Muscle of leg (tissue), 16 donors: Measurements from ENCODE around the gene TEAD3. TPM values are rescaled to one million over a fixed set of nuclear protein-coding genes. Genes with fewer than 3 reads are reported as not detected.
"Not testable (repeated sequence)": the region's sequence is repeated elsewhere in the genome, so short reads cannot be mapped to it uniquely, and the experiment has no call there.

ENCODE experiments used
- DNase-seq: peaks from one replicate; pipeline ENCODE4 v3.0.0; 2013
- H3K27ac ChIP-seq: one replicate; pipeline ENCODE4 v1.5.1; 2013; ENCODE audit warnings: mild to moderate bottlenecking, low read length, control low read depth
- H3K27me3 ChIP-seq: one replicate; pipeline ENCODE4 v1.6.1; 2013; ENCODE audit warnings: low read length; ENCODE audit not compliant: control insufficient read depth, insufficient read depth
- H3K36me3 ChIP-seq: one replicate; pipeline ENCODE4 v1.6.1; 2013; ENCODE audit warnings: low read length; ENCODE audit not compliant: control insufficient read depth, insufficient read depth
- H3K4me1 ChIP-seq: one replicate; pipeline ENCODE4 v1.6.1; 2013; ENCODE audit warnings: low read length; ENCODE audit not compliant: control insufficient read depth, insufficient read depth
- H3K4me3 ChIP-seq: one replicate; pipeline ENCODE4 v1.5.1; 2013; ENCODE audit warnings: low read length, control low read depth
- H3K9me3 ChIP-seq: replicated peaks from 2 replicates; pipeline ENCODE4 v1.6.1; 2013; ENCODE audit warnings: low read depth, low read length; ENCODE audit not compliant: control insufficient read depth
- WGBS: methylation state at CpG from one replicate; pipeline ENCODE4 v1.1.5; 2013; ENCODE audit warnings: missing lambda C conversion rate; ENCODE audit not compliant: insufficient coverage; 5-methylcytosine and 5-hydroxymethylcytosine counted together
- long read RNA-seq, 11 donors: transcript quantifications; one replicate each; lab custom pipeline, GENCODE V29; 2026
- polyA plus RNA-seq, 8 donors: library from polyadenylated mRNA; unstranded; fragments of 120-200 nt; gene quantifications; one replicate each; pipeline versions ENCODE4 v1.2.1 to v1.2.3, GENCODE V29; 2013; ENCODE audit warnings: inconsistent platforms in 1 of 8, low replicate concordance in 1 of 8; ENCODE audit not compliant: insufficient read length in 8 of 8, insufficient read depth in 1 of 8
- total RNA-seq: library from RNA; stranded (reverse); fragments of 120-200 nt; gene quantifications from one replicate; pipeline ENCODE4 v1.2.4, GENCODE V29; 2013

The TEAD3 gene
- total RNA-seq: 20.6 TPM
- 10 to 100 TPM; 47.5 to 76.6 (median 59.3) TPM for polyA plus RNA-seq
- long read RNA-seq, donor 1: 0 reads
- long read RNA-seq, donor 2: 0 reads
- long read RNA-seq, donor 3, partial matches to known transcripts: 0 of 7 reads
- long read RNA-seq, donor 3, other reads (novel, unspliced or antisense): 7 of 7 reads
- long read RNA-seq, donor 4, partial matches to known transcripts: 0 of 7 reads
- long read RNA-seq, donor 4, other reads (novel, unspliced or antisense): 7 of 7 reads
- long read RNA-seq, donor 5, partial matches to known transcripts: 0 of 8 reads
- long read RNA-seq, donor 5, other reads (novel, unspliced or antisense): 8 of 8 reads
- long read RNA-seq, donor 6, partial matches to known transcripts: 0 of 7 reads
- long read RNA-seq, donor 6, other reads (novel, unspliced or antisense): 7 of 7 reads
- long read RNA-seq, donor 7, partial matches to known transcripts: 0 of 7 reads
- long read RNA-seq, donor 7, other reads (novel, unspliced or antisense): 7 of 7 reads
- long read RNA-seq, donor 8: 0 reads
- long read RNA-seq, donor 9: 0 reads
- long read RNA-seq, donor 10, partial matches to known transcripts: 0 of 8 reads
- long read RNA-seq, donor 10, other reads (novel, unspliced or antisense): 8 of 8 reads
- long read RNA-seq, donor 11: 0 reads

- Histone ChIP-seq H3K9me3 (no peaks in the 10 kb centered on the region), H3K4me1 (peaks cover 77% of the 10 kb centered on the region), H3K4me3 (peak within 1 kb of the TSS; percentile 70), H3K27ac (peak within 1 kb of the TSS; percentile 96), H3K27me3 (peaks cover 14% of the 10 kb centered on the region), H3K36me3 (peaks cover 2% of the 10 kb centered on the region)
- DNase-seq: peak; percentile 88
- WGBS: under 1% methylated on average over 59 of the region's 98 CpGs
Measured at GRCh38 chr6:35496841-35497570, at the start of gene TEAD3. Gene TEAD3, minus strand, starts transcription at chr6:35497079.

DNA sequence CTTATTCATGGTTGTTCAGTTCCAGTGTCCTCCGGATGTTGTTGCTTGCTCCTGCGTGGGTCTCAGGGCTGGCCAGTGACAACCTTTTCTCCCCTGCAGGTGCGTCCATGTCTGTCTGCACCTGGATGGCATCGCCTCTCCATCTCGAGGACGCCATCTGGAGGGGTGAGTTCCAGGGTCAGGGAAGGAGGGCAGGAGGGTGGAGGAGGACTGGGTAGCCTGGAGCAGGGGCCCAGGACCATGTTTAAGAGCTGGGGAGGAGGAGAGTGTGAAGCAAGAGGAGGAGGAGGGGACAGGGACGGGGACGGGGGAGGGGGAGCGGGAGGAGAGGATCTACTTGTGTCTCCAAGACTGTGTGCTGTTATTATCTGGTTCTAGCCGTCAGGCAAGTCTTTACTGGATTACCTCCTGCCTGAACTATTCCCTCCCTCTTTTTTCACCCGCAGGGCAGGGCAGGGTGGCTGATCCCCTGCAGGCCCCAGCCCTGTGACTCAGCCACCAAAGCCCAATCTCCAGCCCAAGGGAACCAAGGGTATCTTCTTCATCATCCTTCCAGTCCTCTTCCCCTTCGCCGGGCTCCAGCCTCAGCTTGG, 48.0 kb upstream of the TEAD3 start:
- H3K36me3 ChIP-seq: no peaks in the 10 kb centered on the region
- H3K27me3 ChIP-seq: peaks cover 4% of the 10 kb centered on the region
- H3K27ac ChIP-seq: no peak overlapping the region
- 45% methylated on average over 9 of the region's 13 CpGs for WGBS
- DNase-seq: no peak
- no peaks in the 10 kb centered on the region for H3K4me1 ChIP-seq
- no peak overlapping the region for H3K4me3 ChIP-seq
- peaks cover 6% of the 10 kb centered on the region for H3K9me3 ChIP-seq

- H3K36me3 ChIP-seq: no peaks in the 10 kb centered on the region
- H3K27me3 ChIP-seq: peaks cover 4% of the 10 kb centered on the region
- DNase-seq: no peak
- no peaks in the 10 kb centered on the region for H3K4me1 ChIP-seq
- WGBS: 80% methylated on average over 9 of the region's 16 CpGs
- no peak overlapping the region for H3K4me3 ChIP-seq
- peaks cover 2% of the 10 kb centered on the region for H3K9me3 ChIP-seq
- no peak overlapping the region for H3K27ac ChIP-seq
Measured at GRCh38 chr6:35543459-35544193, 46.7 kb upstream of the TEAD3 start.

- Histone ChIP-seq H3K27me3 (peaks cover 4% of the 10 kb centered on the region), H3K27ac (no peak overlapping the region), H3K4me1 (no peaks in the 10 kb centered on the region), H3K9me3 (peaks cover 2% of the 10 kb centered on the region), H3K4me3 (no peak overlapping the region), H3K36me3 (no peaks in the 10 kb centered on the region)
- DNase-seq: peak; percentile 72
- WGBS: 67% methylated on average over 1 of the region's 2 CpGs
Measured at GRCh38 chr6:35541836-35542235, 45.0 kb upstream of the TEAD3 start.

- DNase-seq: no peak
- H3K4me3 ChIP-seq: no peak overlapping the region
- WGBS: no CpG with 5 or more reads among the region's 3 CpGs
- H3K27me3 ChIP-seq: no peaks in the 10 kb centered on the region
- H3K27ac ChIP-seq: no peak overlapping the region
- H3K36me3 ChIP-seq: no peaks in the 10 kb centered on the region
- H3K9me3 ChIP-seq: peaks cover 2% of the 10 kb centered on the region
- peaks cover 2% of the 10 kb centered on the region for H3K4me1 ChIP-seq
Measured at GRCh38 chr6:35539223-35539622, 42.3 kb upstream of the TEAD3 start.

DNA sequence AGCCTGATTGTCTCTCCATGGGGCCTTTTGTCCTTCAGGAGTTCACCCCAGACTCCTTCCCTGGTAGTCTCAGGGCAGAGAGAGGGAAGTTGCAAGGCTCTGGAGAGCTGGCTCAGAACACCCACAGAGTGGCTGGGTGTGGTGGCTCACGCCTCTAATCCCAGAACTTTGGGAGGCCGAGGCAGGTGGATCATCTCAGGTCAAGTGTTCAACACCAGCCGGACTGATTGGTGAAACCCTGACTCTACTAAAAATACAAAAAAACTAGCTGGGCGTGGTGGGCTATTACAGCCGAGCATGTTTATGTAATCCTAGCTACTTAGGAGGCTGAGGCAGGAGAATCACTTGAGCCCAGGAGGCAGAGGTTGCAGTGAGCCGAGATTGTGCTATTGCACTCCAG, 39.0 kb upstream of the TEAD3 start:
- 100% methylated on average over 1 of the region's 6 CpGs for WGBS
- H3K9me3 ChIP-seq, DNase-seq, H3K36me3 ChIP-seq, H3K4me1 ChIP-seq, H3K4me3 ChIP-seq, H3K27ac ChIP-seq, H3K27me3 ChIP-seq: not testable (repeated sequence)

GRCh38 chr6:35534407-35535170, 37.7 kb upstream of the TEAD3 start:
- Histone ChIP-seq H3K4me3 (no peak overlapping the region), H3K9me3 (no peaks in the 10 kb centered on the region), H3K4me1 (peaks cover 7% of the 10 kb centered on the region), H3K27me3 (no peaks in the 10 kb centered on the region), H3K27ac (no peak overlapping the region), H3K36me3 (no peaks in the 10 kb centered on the region)
- peak; percentile 72 for DNase-seq
- 20% methylated on average over 9 of the region's 11 CpGs for WGBS

- Histone ChIP-seq H3K27ac (no peak overlapping the region), H3K36me3 (no peaks in the 10 kb centered on the region), H3K9me3 (no peaks in the 10 kb centered on the region), H3K4me3 (no peak overlapping the region), H3K27me3 (no peaks in the 10 kb centered on the region), H3K4me1 (peaks cover 7% of the 10 kb centered on the region)
- WGBS: 19% methylated on average over 4 of the region's 6 CpGs
- DNase-seq: no peak
Measured at GRCh38 chr6:35533981-35534380, 37.1 kb upstream of the TEAD3 start.

GRCh38 chr6:35532126-35532525, 35.2 kb upstream of the TEAD3 start:
- Histone ChIP-seq H3K4me3 (no peak overlapping the region), H3K9me3 (no peaks in the 10 kb centered on the region), H3K27me3 (peaks cover 3% of the 10 kb centered on the region), H3K27ac (no peak overlapping the region), H3K4me1 (peaks cover 7% of the 10 kb centered on the region), H3K36me3 (no peaks in the 10 kb centered on the region)
- WGBS: 55% methylated on average over 3 of the region's 4 CpGs
- no peak for DNase-seq
